GM04503 (cell line): ENCODE results near the gene CCDC126.
"Not testable (repeated sequence)": the region's sequence is repeated elsewhere in the genome, so short reads cannot be mapped to it uniquely, and the experiment has no call there.

ENCODE experiments used
- DNase-seq: peaks from one replicate; pipeline ENCODE4 v3.0.0-alpha.2; 2012; ENCODE audit warnings: low read depth

CCDC126 gene

DNA sequence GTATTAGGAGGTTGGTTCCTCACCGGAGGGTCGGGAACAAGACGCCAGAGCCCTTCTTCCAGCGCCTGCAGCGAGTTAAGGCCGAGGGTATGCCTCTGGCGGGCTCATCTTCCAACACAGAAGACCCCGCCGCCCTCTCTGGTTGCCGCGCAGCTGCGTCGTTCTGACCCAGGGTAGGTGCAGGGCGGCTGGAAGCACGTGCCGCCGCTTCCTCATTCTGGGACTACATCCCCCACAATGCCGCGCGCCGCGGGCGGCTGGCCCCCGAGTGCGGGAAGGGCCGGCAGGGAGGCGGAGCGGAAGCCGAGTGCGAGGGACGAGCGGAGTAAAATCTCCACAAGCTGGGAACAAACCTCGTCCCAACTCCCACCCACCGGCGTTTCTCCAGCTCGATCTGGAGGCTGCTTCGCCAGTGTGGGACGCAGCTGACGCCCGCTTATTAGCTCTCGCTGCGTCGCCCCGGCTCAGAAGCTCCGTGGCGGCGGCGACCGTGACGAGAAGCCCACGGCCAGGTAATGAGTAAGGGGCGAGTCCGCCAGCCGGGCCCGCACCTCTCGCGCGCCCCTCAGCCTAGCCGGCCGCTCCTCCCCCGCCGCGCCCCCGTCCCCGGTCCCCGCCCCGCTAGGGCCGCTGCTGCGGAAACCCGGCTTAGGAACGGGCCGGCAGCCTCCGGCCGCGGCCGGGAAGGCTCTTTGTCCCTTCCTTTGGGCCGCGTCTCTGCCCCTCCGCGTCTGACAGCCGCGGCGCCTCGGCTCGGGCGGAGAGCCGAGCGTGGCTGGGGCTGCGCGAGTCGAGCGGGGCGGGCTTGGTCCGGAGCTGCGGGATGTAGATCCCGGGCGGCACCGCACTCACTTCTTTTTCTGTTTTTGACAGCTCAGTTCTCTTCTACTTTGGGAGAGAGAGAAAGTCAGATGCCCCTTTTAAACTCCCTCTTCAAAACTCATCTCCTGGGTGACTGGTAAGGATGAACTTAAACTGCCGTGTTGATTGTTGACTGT, at the start of gene CCDC126:
Gene CCDC126 (plus strand): TSS at position 289 of the 998 bp plus-strand sequence. CDS start 13,934 bp downstream, outside the sequence.
- DNase-seq, result peak; percentile 53

- no peak for DNase-seq
Measured at GRCh38 chr7:23547662-23548061, 49.5 kb upstream of the CCDC126 start.

- DNase-seq, result no peak
Measured at GRCh38 chr7:23558303-23558702, 38.9 kb upstream of the CCDC126 start.

GRCh38 chr7:23570592-23571200, 26.5 kb upstream of the CCDC126 start:
- DNase-seq, result peak; percentile 18

DNA sequence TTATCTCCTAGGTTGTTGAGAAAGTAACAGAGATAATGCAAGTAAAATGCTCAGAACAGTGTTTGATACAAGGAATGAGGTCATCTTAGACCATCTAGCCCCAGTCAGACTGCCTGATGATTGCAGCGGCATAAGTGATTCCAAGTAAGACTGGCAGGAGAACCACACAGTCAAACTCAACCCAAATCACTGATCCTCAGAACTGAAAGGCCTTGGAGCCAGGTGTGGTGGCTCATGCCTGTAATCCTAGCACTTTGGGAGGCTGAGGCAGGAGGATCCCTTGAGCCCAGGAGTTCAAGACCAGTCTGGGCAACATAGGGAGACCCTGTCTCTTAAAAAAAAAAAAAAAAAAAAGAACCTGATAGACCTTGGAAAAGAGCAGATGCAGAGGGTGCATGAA, 15.2 kb upstream of the CCDC126 start:
- DNase-seq, result not testable (repeated sequence)

DNA sequence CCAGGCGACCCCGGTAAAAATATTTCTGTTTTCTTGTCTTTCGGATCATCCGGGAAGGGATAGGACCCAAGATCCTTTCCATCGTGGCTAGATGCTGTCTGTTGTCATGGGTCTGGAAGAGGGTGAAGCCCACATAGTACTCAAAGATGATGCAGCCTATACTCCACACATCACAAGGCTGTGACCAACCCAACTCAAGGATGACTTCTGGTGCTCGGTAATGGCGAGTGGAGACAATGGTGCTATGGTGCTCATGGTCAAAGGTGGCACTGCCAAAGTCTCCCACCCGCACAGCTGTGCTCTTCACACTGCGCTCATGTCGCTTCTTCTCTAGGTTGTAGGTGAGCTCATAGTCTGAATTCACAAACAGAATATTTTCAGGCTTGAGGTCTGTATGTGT, 11.9 kb upstream of the CCDC126 start:
- DNase-seq, result not testable (repeated sequence)

DNA sequence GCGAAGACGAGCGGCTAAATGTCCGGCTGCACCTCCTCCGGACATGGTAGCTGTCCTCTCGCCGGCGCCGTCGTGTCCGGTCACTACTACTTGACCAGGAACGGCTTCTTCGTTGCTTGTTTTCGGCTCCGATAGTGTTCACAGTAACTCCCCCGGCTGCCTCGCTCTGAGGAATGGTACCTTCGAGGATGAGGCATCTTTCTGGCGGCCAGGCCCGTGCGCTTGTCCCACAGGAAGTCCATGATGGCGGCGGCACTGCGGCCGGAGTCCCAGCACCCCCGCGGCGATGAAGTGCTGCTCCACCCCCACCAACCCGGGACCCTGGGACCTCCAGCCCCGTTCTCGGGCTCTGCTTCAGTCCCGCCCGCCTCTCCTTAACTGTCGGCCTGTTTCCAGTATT, 11.0 kb upstream of the CCDC126 start:
- DNase-seq, result no peak

GRCh38 chr7:23590529-23590928, 6.7 kb upstream of the CCDC126 start:
- no peak for DNase-seq

DNA sequence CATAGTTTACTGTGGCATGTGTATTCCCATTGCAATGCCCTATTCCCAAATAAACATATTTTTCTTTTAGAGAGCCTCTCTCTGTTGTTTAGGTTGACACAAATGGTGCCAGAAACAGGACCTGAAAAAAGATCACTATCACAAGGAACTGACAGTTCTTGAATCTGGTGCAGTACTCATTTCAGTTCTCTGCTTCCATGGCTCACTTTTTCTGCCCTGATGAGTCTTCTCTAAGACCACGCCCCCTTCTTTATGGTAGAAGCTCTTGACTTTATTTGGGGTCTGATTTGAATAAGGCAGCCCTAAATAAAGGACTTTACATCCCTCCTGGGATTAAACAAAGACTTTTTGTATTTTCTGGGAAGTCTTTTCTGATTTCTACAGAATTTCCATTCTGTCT, 3.5 kb upstream of the CCDC126 start:
- DNase-seq, result no peak

DNA sequence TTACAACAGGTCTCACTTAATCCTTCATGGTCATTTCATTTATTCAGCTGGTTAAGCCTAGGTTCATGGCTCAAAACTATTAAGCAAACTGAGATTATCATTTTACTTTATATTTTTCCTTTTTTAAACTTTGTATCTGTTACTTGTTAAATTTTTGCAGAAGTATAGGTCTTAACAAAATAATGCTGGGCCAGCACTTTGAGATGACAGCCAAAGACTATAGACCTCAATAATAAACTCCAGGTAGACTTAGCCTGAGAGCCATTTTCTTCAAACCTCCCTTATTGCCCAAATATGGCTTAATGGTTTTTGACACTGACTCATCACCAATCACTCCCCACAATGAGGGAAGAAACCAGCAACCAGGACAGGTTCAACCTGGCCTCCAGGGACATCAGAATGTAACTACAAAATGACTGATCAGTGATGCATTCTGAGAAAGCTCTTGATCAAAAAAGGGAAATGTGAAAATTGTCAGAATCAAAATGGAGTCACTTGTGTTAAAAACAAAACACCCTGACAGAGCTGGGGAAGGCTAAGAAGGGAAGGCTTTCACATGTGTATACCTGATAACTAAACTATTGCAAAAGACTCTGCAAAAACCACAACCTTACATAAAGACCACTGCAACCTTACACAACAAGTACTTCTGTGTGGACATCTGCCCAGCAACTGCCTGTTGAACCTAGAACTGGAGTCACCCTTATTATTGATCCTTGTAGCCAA, 2.1 kb upstream of the CCDC126 start:
- DNase-seq, result no peak

GRCh38 chr7:23598296-23598695, 1.1 kb downstream of the CCDC126 start:
- DNase-seq, result no peak

DNA sequence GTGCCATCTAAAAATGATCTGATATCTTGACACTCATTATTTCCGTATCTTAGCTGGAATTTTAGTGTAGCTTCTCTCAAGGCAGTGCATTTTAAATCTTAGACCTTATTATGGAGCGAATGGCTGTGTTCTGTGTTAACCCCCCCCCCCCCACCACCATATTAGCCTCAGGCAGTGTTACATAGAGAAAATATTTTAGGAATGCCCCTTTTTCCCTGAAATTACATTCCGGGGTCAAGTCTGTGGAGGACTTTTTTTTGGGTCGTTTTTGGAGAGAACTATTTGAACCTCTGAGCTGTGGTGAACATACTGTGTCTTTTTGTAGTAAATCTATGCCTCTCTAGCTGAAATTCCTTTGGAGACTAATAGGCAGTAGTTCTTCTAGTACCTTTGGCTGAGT, 3.1 kb downstream of the CCDC126 start:
- no peak for DNase-seq

GRCh38 chr7:23603632-23604295, 6.6 kb downstream of the CCDC126 start:
- no peak for DNase-seq

DNA sequence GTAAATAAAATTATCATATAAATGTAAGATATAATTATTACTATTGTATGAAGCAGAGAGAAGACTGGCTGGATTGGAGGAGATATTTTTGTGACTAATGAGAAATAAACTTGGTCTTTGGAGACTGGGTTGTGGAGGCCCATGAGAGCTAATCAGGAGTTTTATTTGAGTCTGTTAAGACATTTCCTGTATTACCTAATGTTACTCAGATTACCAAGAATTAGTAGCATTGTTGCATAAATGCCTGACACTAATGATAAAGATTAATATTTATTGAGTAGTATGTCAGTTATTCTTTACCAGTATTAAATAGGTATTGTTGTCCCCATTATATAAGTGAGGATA, 7.1 kb downstream of the CCDC126 start:
- no peak for DNase-seq

GRCh38 chr7:23607130-23607529, 9.9 kb downstream of the CCDC126 start:
- DNase-seq, result no peak

- DNase-seq, result no peak
Measured at GRCh38 chr7:23607866-23608265, 10.7 kb downstream of the CCDC126 start.

DNA sequence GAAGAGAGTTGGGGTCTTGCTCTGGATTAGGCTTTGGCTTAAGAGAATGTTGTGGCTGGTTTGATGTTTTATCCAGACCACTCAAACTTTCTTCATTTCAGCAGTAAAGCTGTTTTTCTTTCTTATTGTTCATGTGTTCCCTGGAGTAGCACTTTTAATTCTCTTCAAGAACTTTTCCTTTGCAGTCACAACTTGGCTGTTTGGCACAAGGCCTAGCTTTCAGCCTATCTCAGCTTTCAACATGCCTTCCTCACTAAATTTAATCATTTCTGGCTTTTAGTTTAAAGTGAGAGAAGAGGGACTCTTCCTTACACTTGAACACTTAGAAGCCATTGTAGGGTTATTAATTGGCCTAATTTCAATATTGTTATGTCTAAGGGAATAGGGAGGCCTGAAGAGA, 18.1 kb downstream of the CCDC126 start:
- DNase-seq, result no peak

GRCh38 chr7:23616593-23616992, 19.4 kb downstream of the CCDC126 start:
- DNase-seq, result no peak

DNA sequence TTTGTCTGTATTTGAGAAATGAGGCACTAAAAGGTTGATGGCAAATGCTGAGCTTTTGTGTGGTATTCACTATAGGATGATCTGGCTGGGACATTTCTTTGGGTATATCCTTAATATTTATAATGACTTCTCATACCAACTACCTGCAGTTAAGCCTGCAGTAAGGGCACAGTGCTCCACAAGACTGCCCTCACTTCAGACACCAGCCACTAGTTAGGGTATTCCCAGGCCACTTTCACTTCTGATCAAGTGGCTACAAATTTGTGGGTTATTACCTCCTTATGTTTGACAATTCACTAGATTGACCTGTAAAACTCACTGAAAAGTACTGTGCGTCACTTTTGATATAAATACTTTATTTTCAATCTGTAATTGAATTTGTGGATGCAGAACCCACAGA, 20.3 kb downstream of the CCDC126 start:
- DNase-seq, result no peak

- DNase-seq, result no peak
Measured at GRCh38 chr7:23618241-23618640, 21.1 kb downstream of the CCDC126 start.

GRCh38 chr7:23619141-23619540, 22.0 kb downstream of the CCDC126 start:
- DNase-seq, result no peak

DNA sequence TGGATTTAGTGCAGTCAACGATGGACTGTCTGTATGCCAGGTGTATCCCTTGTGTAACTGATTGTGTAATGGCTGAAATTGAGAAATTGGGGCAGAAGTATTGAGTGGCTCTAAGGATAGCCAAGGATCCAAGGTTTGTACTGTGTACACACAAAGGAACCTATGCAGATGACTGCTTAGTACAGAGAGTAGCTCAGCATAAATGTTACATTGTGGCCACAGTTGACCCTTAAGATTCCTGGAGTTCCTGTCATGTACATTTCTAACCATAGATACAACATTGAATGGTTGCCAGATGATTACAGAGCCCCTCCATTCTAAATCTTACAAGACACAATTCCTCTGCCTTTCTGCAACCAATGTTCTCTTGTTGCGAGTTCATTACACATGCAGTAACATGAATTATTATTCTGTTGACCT, 25.3 kb downstream of the CCDC126 start:
- DNase-seq, result no peak
